ENCODE data around the gene C17orf107.

- TF ChIP-seq CTCF (IDR thresholded peaks at IDR 0.05) (no peak), POLR2A (IDR thresholded peaks at IDR 0.05) (no peak)
Measured at GRCh38 chr17:4854111-4854681, 45.1 kb upstream of the C17orf107 start.
